Activated CD4-positive, alpha-beta T cell treated with anti-CD3 and anti-CD28 coated beads for 36 hours (primary cell): Measurements from ENCODE around the gene FAM221B. TPM values are rescaled to one million over a fixed set of nuclear protein-coding genes. Genes with fewer than 3 reads are reported as not detected.

Experiments
- ATAC-seq: fragments of 200-7000 bp; cut with Tn5 transposase; one replicate; pipeline ENCODE4 v1.10.0; 2021; ENCODE audit warnings: mild to moderate bottlenecking, moderate library complexity
- CTCF ChIA-PET: fragments of 350-600 bp; sonication (Branson Sonifier 250); formaldehyde crosslinking; loops from one replicate; lab custom pipeline; 2021; ENCODE audit warnings: antibody characterized with exemption; lab: Charles Lee
- POLR2A ChIA-PET: fragments of 350-600 bp; sonication (Branson Sonifier 250); formaldehyde crosslinking; loops from one replicate; lab custom pipeline; 2021; ENCODE audit warnings: antibody characterized with exemption, inconsistent platforms; lab: Charles Lee
- DNase-seq: peaks from one replicate; pipeline ENCODE4 v3.0.0-alpha.2; 2020
- H3K27ac Mint-ChIP-seq: one replicate; pipeline ENCODE4 v1.8.0; 2021; ENCODE audit warnings: mixed read lengths
- H3K27me3 Mint-ChIP-seq: one replicate; pipeline ENCODE4 v1.8.0; 2021; ENCODE audit warnings: mixed read lengths
- H3K36me3 Mint-ChIP-seq: one replicate; pipeline ENCODE4 v1.8.0; 2021; ENCODE audit warnings: low read depth, mixed read lengths
- H3K4me1 Mint-ChIP-seq: one replicate; pipeline ENCODE4 v1.8.0; 2021; ENCODE audit warnings: mixed read lengths
- H3K4me3 Mint-ChIP-seq: one replicate; pipeline ENCODE4 v1.8.0; 2021; ENCODE audit warnings: mild to moderate bottlenecking, moderate library complexity, mixed read lengths
- H3K9me3 Mint-ChIP-seq: one replicate; pipeline ENCODE4 v1.8.0; 2021; ENCODE audit warnings: low read depth, mixed read lengths
- intact Hi-C, 2 experiments: fragments of 100-400 bp; cut with DNase I in 1 of 2; cut with micrococcal nuclease in 1 of 2; formaldehyde crosslinking; loops; one replicate each; pipeline versions ENCODE4 v1.14.2 to v1.15.1; 2022 to 2024; cut with DNase I, micrococcal nuclease
- total RNA-seq, 2 experiments: library from RNA; stranded (reverse); gene quantifications; one replicate each; pipeline ENCODE4 v1.2.3, GENCODE V29; 2021

FAM221B gene
- total RNA-seq, 2 experiments from 2014 or later, result not detected

DNA sequence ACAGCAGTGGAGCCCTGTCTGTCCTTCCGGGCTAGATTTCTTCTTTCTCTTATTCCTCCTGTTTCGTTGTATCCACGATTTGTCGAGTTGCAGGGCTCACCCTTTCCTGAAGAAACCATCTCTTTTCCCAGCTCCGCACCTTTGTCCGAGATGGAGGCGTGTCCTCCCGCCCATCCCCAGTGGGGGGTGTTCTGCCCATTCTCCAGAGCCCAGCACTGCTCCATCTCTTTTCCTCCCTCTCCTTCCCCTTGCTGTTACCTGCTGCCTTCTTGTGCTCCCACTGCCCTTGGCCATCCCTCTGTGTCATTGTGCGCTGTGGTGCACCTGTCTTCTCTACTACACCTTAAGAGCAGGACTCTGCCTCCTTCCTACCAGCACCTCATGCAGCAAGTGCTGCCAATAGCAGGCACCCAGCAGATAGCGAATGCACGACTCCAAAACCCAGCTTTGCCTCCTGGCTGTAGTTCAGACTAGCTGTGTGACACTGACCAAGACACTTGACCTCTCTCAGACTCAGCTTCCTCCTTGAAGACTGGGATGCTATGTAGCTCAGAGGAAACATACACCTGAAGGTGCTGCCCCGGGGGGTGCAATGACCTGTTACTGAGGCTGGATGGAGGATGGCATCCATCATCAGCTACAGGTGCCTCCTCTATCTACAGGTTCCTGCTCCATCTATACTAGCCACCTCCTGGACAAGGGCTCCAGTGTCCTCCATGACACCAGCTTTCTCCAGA, 32.8 kb upstream of the FAM221B start:
- intact Hi-C loops, result no loop called here
- POLR2A ChIA-PET, result no interaction called here
- no peak for ATAC-seq
- no peaks in the 10 kb centered on the region for H3K36me3 Mint-ChIP-seq
- H3K4me3 Mint-ChIP-seq, result no peak overlapping the region
- no peaks in the 10 kb centered on the region for H3K4me1 Mint-ChIP-seq
- DNase-seq, result no peak
- no peak overlapping the region for H3K27ac Mint-ChIP-seq
- peaks cover 5% of the 10 kb centered on the region for H3K27me3 Mint-ChIP-seq
- no peaks in the 10 kb centered on the region for H3K9me3 Mint-ChIP-seq
- CTCF ChIA-PET, result interaction anchor here (0.6 to 2.5 kb wide), 5 partner anchors 17 to 167 kb away, joined by 3 to 8 read pairs (median 3); no protein-coding TSS in a partner anchor

DNA sequence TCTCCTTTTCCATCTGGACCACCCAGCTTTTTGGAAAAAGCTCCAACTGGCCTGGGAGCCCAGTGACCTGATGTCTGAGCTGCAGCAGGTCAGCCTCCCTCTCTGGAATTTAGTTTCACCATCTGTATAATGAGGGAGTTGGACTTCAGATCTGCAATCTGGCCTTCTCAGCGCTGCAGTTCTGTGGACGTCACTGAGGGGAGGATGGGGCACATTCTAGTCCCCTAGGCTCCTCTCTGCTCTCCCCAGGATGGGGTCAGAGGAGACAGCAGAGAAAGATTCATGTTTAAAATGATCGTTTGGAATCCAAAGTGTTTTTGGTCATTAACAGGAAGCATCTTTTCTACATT, 31.4 kb upstream of the FAM221B start:
- ATAC-seq (no peak), DNase-seq (no peak)
- Mint-ChIP-seq H3K9me3 (no peaks in the 10 kb centered on the region), H3K27ac (no peak overlapping the region), H3K4me1 (no peaks in the 10 kb centered on the region), H3K4me3 (no peak overlapping the region), H3K27me3 (peaks cover 5% of the 10 kb centered on the region), H3K36me3 (no peaks in the 10 kb centered on the region)
- CTCF ChIA-PET, result interaction anchor here (0.6 to 1.0 kb wide), 3 partner anchors 16 to 139 kb away, joined by 3 to 4 read pairs (median 3); no protein-coding TSS in a partner anchor
- intact Hi-C loops, result no loop called here
- POLR2A ChIA-PET, result interaction anchor here (0.6 kb wide), 1 partner anchor 699 kb away, joined by 3 read pairs; no protein-coding TSS in a partner anchor

DNA sequence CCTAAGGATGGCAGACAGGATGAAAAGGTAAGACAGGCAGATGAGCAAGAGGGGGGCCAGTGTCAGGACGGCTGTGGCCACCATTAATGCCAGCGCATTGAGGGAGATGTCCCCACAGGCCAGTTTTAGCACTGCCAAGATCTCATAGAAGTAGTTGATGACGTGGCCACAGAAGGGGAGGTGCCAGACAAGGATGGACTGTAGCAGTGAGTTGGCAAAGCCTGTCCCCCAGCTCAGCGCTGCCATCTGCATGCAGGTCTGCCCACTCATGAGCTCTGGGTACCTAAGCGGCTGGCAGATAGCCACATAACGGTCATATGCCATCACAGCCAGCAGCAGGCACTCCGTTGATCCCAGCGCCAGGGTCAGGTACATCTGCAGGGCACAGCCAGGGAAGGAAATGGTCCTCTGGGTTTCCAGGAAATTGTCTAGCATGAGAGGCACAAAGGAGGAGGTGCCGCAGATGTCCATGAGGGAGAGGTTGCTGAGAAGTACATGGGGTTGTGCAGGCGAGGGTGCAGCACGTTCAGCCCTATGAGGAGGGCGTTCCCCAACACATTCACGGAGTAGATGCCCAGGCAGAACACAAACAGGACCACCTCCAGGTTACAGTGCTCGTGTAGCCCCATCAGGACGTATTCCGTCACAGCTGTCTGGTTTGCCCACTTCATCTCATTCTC, 30.9 kb upstream of the FAM221B start:
- DNase-seq (peak; percentile 45), ATAC-seq (peak; percentile 74)
- CTCF ChIA-PET, result interaction anchor here (0.6 to 1.0 kb wide), 3 partner anchors 19 to 140 kb away, joined by 3 to 4 read pairs (median 3); no protein-coding TSS in a partner anchor
- POLR2A ChIA-PET, result interaction anchor here (0.6 kb wide), 1 partner anchor 698 kb away, joined by 3 read pairs; no protein-coding TSS in a partner anchor
- Mint-ChIP-seq H3K4me3 (no peak overlapping the region), H3K27me3 (peaks cover 5% of the 10 kb centered on the region), H3K9me3 (no peaks in the 10 kb centered on the region), H3K36me3 (no peaks in the 10 kb centered on the region), H3K27ac (no peak overlapping the region), H3K4me1 (no peaks in the 10 kb centered on the region)
- intact Hi-C loops, result no loop called here

DNA sequence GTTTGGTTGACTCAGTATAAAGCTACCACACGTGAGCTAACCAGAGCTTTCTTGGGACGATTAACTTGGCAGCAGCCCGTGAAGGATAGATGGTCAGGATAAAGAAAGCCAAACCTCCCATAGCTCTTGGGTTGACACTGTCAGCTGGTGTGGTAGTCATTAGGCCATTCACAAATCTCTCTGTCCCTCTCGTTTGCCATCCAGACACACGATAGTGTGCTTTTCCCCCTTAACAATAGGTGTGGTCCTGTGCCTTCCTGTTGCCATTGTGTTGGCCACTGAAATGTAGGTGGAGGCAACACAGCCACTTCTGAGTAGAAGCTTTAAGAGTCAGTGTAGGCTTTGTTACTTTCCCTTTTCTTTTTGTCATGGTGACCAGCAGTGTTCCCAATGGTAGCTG, 29.9 kb upstream of the FAM221B start:
- ChIA-PET POLR2A (no interaction called here), CTCF (interaction anchor here (0.6 to 2.4 kb wide), 7 partner anchors 20 to 247 kb away, joined by 3 to 10 read pairs (median 5); no protein-coding TSS in a partner anchor)
- Mint-ChIP-seq H3K27ac (no peak overlapping the region), H3K4me1 (no peaks in the 10 kb centered on the region), H3K9me3 (no peaks in the 10 kb centered on the region), H3K27me3 (peaks cover 5% of the 10 kb centered on the region), H3K36me3 (no peaks in the 10 kb centered on the region), H3K4me3 (no peak overlapping the region)
- no peak for ATAC-seq
- intact Hi-C loops, result no loop called here
- no peak for DNase-seq

DNA sequence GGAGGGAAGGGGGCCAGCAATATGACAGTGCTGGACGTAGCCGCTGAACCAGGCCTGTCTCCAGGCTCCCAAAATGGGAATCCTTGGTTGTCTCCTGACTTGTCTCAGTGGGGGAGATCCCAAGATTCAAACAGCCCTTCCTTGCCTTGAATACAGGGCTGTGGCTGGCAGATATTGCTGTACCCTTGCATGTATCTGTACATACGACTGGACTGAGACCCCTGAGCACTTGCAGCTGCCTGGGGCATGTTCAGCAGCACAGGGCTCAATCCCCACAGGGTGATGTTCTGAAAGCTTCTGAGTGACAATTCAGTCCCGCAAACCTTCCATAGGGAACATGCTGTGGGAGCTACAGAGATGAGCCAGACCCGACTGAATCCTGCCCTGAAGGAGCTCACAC, 28.4 kb upstream of the FAM221B start:
- POLR2A ChIA-PET, result no interaction called here
- CTCF ChIA-PET, result interaction anchor here (0.7 to 2.4 kb wide), 7 partner anchors 25 to 82 kb away, joined by 3 to 10 read pairs (median 4); no protein-coding TSS in a partner anchor
- Mint-ChIP-seq H3K27ac (no peak overlapping the region), H3K9me3 (no peaks in the 10 kb centered on the region), H3K36me3 (no peaks in the 10 kb centered on the region), H3K27me3 (peaks cover 5% of the 10 kb centered on the region), H3K4me3 (no peak overlapping the region), H3K4me1 (no peaks in the 10 kb centered on the region)
- no peak for DNase-seq
- intact Hi-C loops, result no loop called here
- no peak for ATAC-seq

DNA sequence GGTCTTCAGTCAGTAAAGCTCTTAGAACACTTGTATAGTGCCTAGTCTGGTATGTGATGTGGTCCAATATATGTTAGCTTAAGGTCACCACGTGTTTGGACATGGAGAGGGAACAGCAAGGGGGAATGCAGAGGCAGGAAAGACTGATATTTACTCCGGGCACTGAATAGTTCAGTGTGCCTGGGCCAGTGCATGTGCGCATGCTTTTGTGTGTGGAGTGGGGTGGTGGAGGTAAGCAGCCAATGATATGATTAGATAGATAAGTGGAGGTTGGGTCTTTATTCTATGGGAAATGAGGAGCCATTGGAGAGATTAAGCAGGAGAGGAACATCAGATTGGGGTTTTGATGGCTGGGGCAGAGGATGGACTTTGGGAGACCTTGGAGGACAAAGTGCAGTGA, 27.7 kb upstream of the FAM221B start:
- Mint-ChIP-seq H3K36me3 (no peaks in the 10 kb centered on the region), H3K9me3 (no peaks in the 10 kb centered on the region), H3K4me3 (no peak overlapping the region), H3K4me1 (no peaks in the 10 kb centered on the region), H3K27ac (no peak overlapping the region), H3K27me3 (peaks cover 1% of the 10 kb centered on the region)
- intact Hi-C loops, result no loop called here
- ChIA-PET POLR2A (interaction anchor here (0.6 kb wide), 1 partner anchor 83 kb away, joined by 4 read pairs; no protein-coding TSS in a partner anchor), CTCF (interaction anchor here (0.7 to 1.8 kb wide), 4 partner anchors 26 to 81 kb away, joined by 3 to 4 read pairs (median 4); no protein-coding TSS in a partner anchor)
- no peak for ATAC-seq
- no peak for DNase-seq

DNA sequence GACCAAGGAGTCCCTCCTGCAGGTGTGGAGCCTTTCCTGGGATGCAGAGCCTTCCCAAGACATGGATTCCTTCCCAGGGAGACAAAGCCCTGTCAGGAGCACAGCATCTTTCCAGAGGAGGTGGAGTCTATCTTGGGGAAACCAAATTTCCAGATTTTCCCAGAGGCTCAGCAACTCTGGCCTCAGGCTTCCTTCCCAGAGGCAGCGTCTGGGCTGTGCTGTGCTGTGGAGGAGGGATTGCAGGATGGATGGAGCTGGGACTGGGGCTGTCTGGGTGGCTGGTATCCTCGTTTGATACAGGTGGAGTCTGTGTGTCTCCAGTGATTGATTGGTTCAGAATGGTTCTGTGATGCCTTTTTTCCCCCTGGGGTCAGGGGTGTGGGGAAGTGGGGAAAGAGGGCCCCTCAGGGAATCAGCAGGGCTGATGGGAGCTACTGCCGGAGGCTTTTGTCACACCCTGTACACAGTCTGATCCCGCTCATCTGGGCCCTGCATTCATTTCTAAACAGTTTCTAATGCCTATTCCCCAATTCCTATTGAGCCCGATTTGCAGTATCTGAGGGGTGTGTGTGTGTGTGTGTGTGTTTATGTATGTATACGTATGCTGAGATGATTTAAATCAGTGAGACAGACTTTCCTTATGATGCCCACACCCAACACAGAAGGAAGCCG, 25.7 kb upstream of the FAM221B start:
- CTCF ChIA-PET, result interaction anchor here (0.7 to 1.3 kb wide), 2 partner anchors 29 to 164 kb away, joined by 3 read pairs; no protein-coding TSS in a partner anchor
- intact Hi-C loops, result loop anchor here in 1 of 2 experiments (5.0 kb wide), 1 partner anchor 38 kb away; no protein-coding TSS in a partner anchor
- ATAC-seq (no peak), DNase-seq (no peak)
- POLR2A ChIA-PET, result no interaction called here
- Mint-ChIP-seq H3K4me3 (no peak overlapping the region), H3K9me3 (no peaks in the 10 kb centered on the region), H3K36me3 (no peaks in the 10 kb centered on the region), H3K27me3 (no peaks in the 10 kb centered on the region), H3K27ac (no peak overlapping the region), H3K4me1 (no peaks in the 10 kb centered on the region)

DNA sequence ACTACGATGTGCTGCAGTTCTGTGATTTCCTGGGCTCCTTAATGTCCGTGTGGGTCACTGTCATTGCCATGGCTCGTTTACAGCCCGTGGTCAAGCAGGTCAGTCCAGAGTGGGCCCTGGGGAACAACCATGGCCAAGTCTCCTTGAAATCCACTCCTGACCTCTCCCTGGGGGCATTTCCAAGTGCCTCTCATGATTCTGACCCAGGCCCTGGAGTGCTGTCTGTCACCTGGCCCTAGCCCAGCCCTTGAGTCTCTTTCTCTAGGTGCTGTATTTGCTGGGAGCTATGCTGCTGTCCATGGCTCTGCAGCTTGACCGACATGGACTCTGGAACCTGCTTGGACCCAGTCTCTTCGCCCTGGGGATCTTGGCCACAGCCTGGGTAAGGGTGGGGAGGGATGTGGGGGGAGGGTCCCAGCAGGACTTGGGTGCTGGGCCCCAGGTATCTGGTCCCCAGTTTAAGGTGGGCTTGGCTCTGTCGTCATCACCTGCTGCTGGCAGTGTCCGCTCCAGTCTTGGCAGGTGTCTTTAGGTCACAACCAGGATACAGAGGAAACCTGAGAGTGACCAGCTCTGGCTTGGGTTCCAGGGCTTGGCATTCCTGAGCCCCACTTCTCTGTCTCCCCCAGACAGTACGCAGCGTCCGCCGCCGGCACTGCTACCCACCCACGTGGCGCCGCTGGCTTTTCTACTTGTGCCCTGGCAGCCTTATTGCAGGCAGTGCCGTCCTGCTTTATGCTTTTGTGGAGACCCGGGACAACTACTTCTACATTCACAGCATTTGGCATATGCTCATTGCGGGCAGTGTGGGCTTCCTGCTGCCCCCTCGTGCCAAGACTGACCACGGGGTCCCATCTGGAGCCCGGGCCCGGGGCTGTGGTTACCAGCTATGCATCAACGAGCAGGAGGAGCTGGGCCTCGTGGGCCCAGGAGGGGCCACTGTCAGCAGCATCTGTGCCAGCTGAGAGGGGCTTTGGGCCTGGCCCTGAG, 24.6 kb upstream of the FAM221B start:
- DNase-seq, result no peak
- H3K4me3 Mint-ChIP-seq, result no peak overlapping the region
- peaks cover 3% of the 10 kb centered on the region for H3K4me1 Mint-ChIP-seq
- H3K36me3 Mint-ChIP-seq, result no peaks in the 10 kb centered on the region
- intact Hi-C loops, result loop anchor here in 1 of 2 experiments (5.0 kb wide), 1 partner anchor 39 kb away; no protein-coding TSS in a partner anchor
- ChIA-PET POLR2A (no interaction called here), CTCF (interaction anchor here (0.5 to 1.2 kb wide), 3 partner anchors 11 to 42 kb away, joined by 3 to 8 read pairs (median 3); no protein-coding TSS in a partner anchor)
- H3K27me3 Mint-ChIP-seq, result no peaks in the 10 kb centered on the region
- no peaks in the 10 kb centered on the region for H3K9me3 Mint-ChIP-seq
- no peak for ATAC-seq
- no peak overlapping the region for H3K27ac Mint-ChIP-seq

DNA sequence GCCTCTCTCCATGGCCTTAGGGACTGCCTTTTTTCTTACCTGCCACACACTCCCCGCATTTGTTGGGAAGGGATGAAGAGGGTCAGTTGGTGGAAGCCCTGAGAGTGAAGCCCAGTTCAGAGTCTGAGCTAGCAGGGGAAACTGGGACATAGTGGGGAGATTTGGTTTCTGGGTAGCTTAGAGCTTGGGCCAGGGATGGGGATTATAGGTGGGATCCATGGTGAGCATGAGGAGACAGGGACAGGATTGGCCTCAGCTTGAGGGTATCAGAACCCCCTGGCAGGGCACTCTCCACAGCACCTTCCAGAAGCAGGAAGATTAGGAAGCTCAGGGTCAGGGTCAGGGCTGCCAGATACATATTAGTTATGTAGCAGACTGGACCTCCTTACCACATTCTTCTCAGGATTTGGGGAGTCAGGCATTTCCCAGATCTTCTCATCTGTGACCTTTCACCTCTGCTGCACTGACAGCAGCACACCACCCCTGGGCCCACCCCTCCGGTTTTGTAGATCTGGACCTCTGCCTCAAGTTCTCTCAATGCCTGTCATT, 23.8 kb upstream of the FAM221B start:
- Mint-ChIP-seq H3K27me3 (no peaks in the 10 kb centered on the region), H3K9me3 (no peaks in the 10 kb centered on the region), H3K27ac (no peak overlapping the region), H3K36me3 (no peaks in the 10 kb centered on the region), H3K4me3 (no peak overlapping the region), H3K4me1 (peaks cover 11% of the 10 kb centered on the region)
- ChIA-PET POLR2A (no interaction called here), CTCF (interaction anchor here (0.5 to 1.2 kb wide), 5 partner anchors 11 to 41 kb away, joined by 3 to 8 read pairs (median 4); no protein-coding TSS in a partner anchor)
- DNase-seq (no peak), ATAC-seq (no peak)
- intact Hi-C loops, result loop anchor here in 1 of 2 experiments (5.0 kb wide), 1 partner anchor 40 kb away; no protein-coding TSS in a partner anchor
